Common myeloid progenitor, CD34-positive (primary cell): Measurements from ENCODE around the gene GALNT9.

Source experiments
- CTCF ChIA-PET: fragments of 350-600 bp; sonication (Branson Sonifier 250); formaldehyde crosslinking; loops from one replicate; lab custom pipeline; 2021; ENCODE audit warnings: antibody characterized with exemption; lab: Charles Lee
- POLR2A ChIA-PET: fragments of 350-600 bp; sonication (Branson Sonifier 250); formaldehyde crosslinking; loops from one replicate; lab custom pipeline; 2021; ENCODE audit warnings: antibody characterized with exemption; lab: Charles Lee
- DNase-seq, 3 donors: peaks; one replicate each; pipeline versions ENCODE4 v3.0.0 to v3.0.0-alpha.2; 2013
- H3K27ac ChIP-seq, 2 experiments: 1 replicate in 1 of 2; 2 replicates in 1 of 2; pipeline ENCODE4 v1.7.0; 2013; ENCODE audit warnings: inconsistent platforms in 2 of 2, low read length in 2 of 2, mild to moderate bottlenecking in 2 of 2, low read depth in 1 of 2, moderate library complexity in 1 of 2; ENCODE audit not compliant: severe bottlenecking in 2 of 2, insufficient read depth in 1 of 2, poor library complexity in 1 of 2
- H3K27me3 ChIP-seq, 5 experiments: replicated peaks in 2 of 5; 1 replicate in 3 of 5; 2 replicates in 2 of 5; pipeline versions ENCODE4 v1.6.1 to v1.7.0; 2013; ENCODE audit warnings: low read length in 4 of 5, mild to moderate bottlenecking in 2 of 5, moderate library complexity in 2 of 5, inconsistent platforms in 1 of 5; ENCODE audit not compliant: insufficient read depth in 5 of 5, control insufficient read depth in 4 of 5
- H3K36me3 ChIP-seq, 4 experiments: 1 replicate in 2 of 4; 2 replicates in 2 of 4; pipeline versions ENCODE4 v1.6.1 to v1.7.0; 2013; ENCODE audit warnings: low read length in 3 of 4, control low read depth in 1 of 4, mild to moderate bottlenecking in 1 of 4; ENCODE audit not compliant: control insufficient read depth in 4 of 4, insufficient read depth in 4 of 4
- H3K4me1 ChIP-seq, 4 experiments: 1 replicate in 3 of 4; 2 replicates in 1 of 4; pipeline versions ENCODE4 v1.6.1 to v1.7.1; 2013; ENCODE audit warnings: low read length in 3 of 4, mild to moderate bottlenecking in 3 of 4, control low read depth in 1 of 4, inconsistent platforms in 1 of 4, moderate library complexity in 1 of 4; ENCODE audit not compliant: control insufficient read depth in 4 of 4, insufficient read depth in 4 of 4; ENCODE audit errors: control extremely low read depth in 1 of 4
- H3K4me3 ChIP-seq, 7 experiments: 1 replicate in 4 of 7; 2 replicates in 3 of 7; pipeline versions ENCODE4 v1.5.1 to v1.7.0; 2013; ENCODE audit warnings: mild to moderate bottlenecking in 7 of 7, low read length in 6 of 7, moderate library complexity in 6 of 7, inconsistent platforms in 2 of 7, low read depth in 2 of 7, control low read depth in 1 of 7; ENCODE audit not compliant: insufficient read depth in 4 of 7, control insufficient read depth in 1 of 7; ENCODE audit errors: extremely low read depth in 1 of 7
- H3K9me3 ChIP-seq, 5 experiments: 1 replicate in 4 of 5; 2 replicates in 1 of 5; pipeline versions ENCODE4 v1.6.1 to v1.7.1; 2013; ENCODE audit warnings: low read length in 4 of 5, mild to moderate bottlenecking in 2 of 5, inconsistent platforms in 1 of 5, low read depth in 1 of 5, moderate library complexity in 1 of 5; ENCODE audit not compliant: control insufficient read depth in 4 of 5, insufficient read depth in 2 of 5; ENCODE audit errors: control extremely low read depth in 1 of 5
- WGBS: methylation state at CpG from one replicate; pipeline ENCODE4 v1.1.5; 2013; ENCODE audit not compliant: insufficient coverage; 5-methylcytosine and 5-hydroxymethylcytosine counted together

Gene GALNT9

GRCh38 chr12:132261328-132262138 is 67.9 kb downstream of the GALNT9 start:
- Histone ChIP-seq H3K36me3 (no peaks in the 10 kb centered on the region), H3K27ac (no peak overlapping the region), H3K4me1 (no peaks in the 10 kb centered on the region), H3K27me3 (peaks cover 0 to 20% (median 6%) of the 10 kb centered on the region in 5 experiments), H3K4me3 (no peak overlapping the region), H3K9me3 (no peaks in the 10 kb centered on the region)
- ChIA-PET CTCF (interaction anchor here (0.8 to 1.0 kb wide), 2 partner anchors 13 to 23 kb away, joined by 3 read pairs; no protein-coding TSS in a partner anchor), POLR2A (no interaction called here)
- 88% methylated on average over 12 of the region's 13 CpGs for WGBS
- DNase-seq: no peak

DNA sequence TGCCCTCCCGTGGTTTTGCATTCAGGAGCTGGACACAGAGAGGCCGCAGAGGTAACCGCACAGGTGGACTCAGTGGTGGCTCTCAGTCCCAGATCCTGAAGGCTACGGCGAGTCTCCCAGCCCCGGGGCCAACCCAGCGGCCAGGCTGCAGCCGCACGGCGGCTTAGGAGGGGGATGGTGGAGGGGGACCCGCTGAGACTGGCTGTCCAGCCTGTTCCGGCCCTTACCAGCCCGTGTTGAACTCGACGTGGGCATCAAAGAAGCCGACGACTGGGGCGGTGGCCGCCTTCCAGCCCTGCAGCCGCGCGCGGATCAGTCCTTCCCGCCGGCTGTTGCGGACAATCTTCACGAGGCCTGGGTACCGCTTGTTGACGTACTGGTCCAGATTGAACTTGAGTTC is 68.7 kb downstream of the GALNT9 start:
- no peaks in the 10 kb centered on the region for H3K36me3 ChIP-seq
- ChIA-PET CTCF (no interaction called here), POLR2A (no interaction called here)
- WGBS: 95% methylated on average over 27 of the region's 29 CpGs
- no peak overlapping the region for H3K4me3 ChIP-seq
- H3K27ac ChIP-seq: no peak overlapping the region
- no peak for DNase-seq
- no peaks in the 10 kb centered on the region for H3K4me1 ChIP-seq
- H3K9me3 ChIP-seq: no peaks in the 10 kb centered on the region
- peaks cover 0 to 20% (median 6%) of the 10 kb centered on the region in 5 experiments for H3K27me3 ChIP-seq

DNA sequence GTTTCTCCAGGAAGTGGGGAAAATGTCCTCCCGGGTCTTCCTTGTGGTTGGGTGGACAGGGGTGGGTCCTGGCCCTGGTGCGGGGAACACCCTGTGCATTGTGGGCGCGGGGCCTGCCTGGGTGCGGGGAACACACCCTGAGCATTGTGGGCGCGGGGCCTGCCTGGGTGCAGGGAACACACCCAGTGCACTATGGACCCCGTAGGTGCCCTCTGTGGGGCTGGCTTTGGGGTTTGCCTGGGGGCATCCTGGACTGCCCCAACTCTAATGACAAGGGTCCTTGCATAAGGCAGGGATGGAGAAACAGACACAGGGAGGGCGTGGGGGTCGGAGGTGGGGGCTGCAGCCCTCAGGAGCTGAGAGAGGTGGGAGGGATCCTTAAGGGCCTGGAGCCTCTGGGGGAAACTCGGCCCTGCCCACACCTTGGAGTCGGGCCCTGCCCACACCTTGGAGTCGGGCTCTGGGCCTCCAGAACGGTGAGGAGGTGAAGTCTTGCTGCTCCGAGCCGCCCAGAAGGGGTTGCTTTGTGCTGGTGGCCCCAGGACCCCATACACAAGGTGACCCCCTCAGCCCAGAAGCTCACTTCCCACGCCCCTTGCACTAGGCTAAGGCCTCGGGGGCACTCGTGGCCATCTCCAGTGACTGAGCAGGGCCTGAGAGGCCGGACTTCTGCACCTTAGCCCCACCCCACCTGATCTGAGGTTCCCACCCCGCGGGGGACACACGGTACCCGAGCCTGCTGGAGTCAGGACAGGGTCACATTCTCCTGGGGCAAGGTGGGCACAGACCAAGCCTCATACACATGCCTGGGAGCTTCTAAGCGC is 69.3 kb downstream of the GALNT9 start:
- POLR2A ChIA-PET: no interaction called here
- Histone ChIP-seq H3K27me3 (peaks cover 0 to 20% (median 6%) of the 10 kb centered on the region in 5 experiments), H3K4me1 (peaks cover 0 to under 1% (median 0%) of the 10 kb centered on the region in 4 experiments), H3K9me3 (no peaks in the 10 kb centered on the region), H3K27ac (no peak overlapping the region), H3K36me3 (no peaks in the 10 kb centered on the region), H3K4me3 (no peak overlapping the region)
- CTCF ChIA-PET: no interaction called here
- DNase-seq: no peak
- whole genome bisulfite sequencing: 73% methylated on average over 20 of the region's 25 CpGs

DNA sequence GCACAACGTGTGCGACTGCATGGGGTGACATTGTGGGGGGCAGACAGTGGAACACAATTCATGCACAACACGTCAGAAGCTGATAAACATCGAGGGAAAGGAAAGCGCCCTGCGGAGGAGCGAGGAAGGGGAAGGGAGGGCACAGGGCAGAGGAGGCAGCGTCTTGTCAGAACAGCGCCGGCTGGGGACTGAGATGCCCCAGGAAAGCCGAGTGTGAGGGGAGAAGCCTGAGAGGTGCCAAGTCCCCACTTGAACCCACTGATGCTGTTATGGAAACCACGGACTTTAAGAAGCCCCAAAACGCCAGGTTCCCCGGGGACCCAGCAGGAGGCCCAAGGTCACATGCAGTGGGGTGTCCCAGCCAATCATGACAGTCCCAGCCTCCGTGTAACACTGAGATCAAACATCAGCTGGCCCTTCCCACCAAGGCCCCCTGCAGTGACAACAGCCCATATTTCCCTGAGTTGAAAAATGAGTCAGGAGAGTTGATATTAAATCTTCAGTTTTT is 70.0 kb downstream of the GALNT9 start:
- ChIA-PET POLR2A (no interaction called here), CTCF (interaction anchor here (1.3 kb wide), 1 partner anchor 11 kb away, joined by 6 read pairs; no protein-coding TSS in a partner anchor)
- WGBS: 77% methylated on average over 14 of the region's 15 CpGs
- H3K4me1 ChIP-seq: peaks cover 0 to 6% (median 0%) of the 10 kb centered on the region in 4 experiments
- H3K4me3 ChIP-seq: no peak overlapping the region
- H3K27ac ChIP-seq: no peak overlapping the region
- no peaks in the 10 kb centered on the region for H3K9me3 ChIP-seq
- no peak for DNase-seq
- no peaks in the 10 kb centered on the region for H3K36me3 ChIP-seq
- H3K27me3 ChIP-seq: peaks cover 0 to 20% (median 6%) of the 10 kb centered on the region in 5 experiments

- CTCF ChIA-PET: interaction anchor here (1.3 to 1.4 kb wide), 2 partner anchors 10 to 26 kb away, joined by 3 to 6 read pairs; no protein-coding TSS in a partner anchor
- no peak overlapping the region for H3K4me3 ChIP-seq
- WGBS: 95% methylated on average over 17 of the region's 17 CpGs
- H3K27ac ChIP-seq: no peak overlapping the region
- H3K36me3 ChIP-seq: no peaks in the 10 kb centered on the region
- no peaks in the 10 kb centered on the region for H3K9me3 ChIP-seq
- peaks cover 0 to 6% (median 0%) of the 10 kb centered on the region in 4 experiments for H3K4me1 ChIP-seq
- peaks cover 0 to 12% (median 6%) of the 10 kb centered on the region in 5 experiments for H3K27me3 ChIP-seq
- no peak for DNase-seq
- POLR2A ChIA-PET: no interaction called here
Measured at GRCh38 chr12:132258543-132258942, 70.8 kb downstream of the GALNT9 start.

- WGBS: 92% methylated on average over 16 of the region's 17 CpGs
- CTCF ChIA-PET: interaction anchor here (1.3 to 1.4 kb wide), 2 partner anchors 10 to 27 kb away, joined by 3 to 6 read pairs; no protein-coding TSS in a partner anchor
Measured at GRCh38 chr12:132257955-132258490, 71.4 kb downstream of the GALNT9 start.

More at GRCh38 chr12:132257955-132258490, 71.4 kb downstream of the GALNT9 start:
- DNase-seq: no peak
- H3K27me3 ChIP-seq: peaks cover 0 to 9% (median 6%) of the 10 kb centered on the region in 5 experiments
- H3K4me3 ChIP-seq: no peak overlapping the region
- peaks cover 0 to 6% (median 0%) of the 10 kb centered on the region in 4 experiments for H3K4me1 ChIP-seq
- H3K9me3 ChIP-seq: no peaks in the 10 kb centered on the region
- POLR2A ChIA-PET: no interaction called here
- H3K27ac ChIP-seq: no peak overlapping the region
- H3K36me3 ChIP-seq: no peaks in the 10 kb centered on the region
